Type B pancreatic cell (in vitro differentiated cells): ENCODE results near the gene EXOC3L1. TPM values are rescaled to one million over a fixed set of nuclear protein-coding genes. Genes with fewer than 3 reads are reported as not detected.

Experiments
- DNase-seq: peaks from one replicate; pipeline ENCODE4 v3.0.0; 2021; ENCODE audit warnings: mixed read lengths; ENCODE audit not compliant: unreplicated experiment; ENCODE audit errors: extremely low spot score
- H3K27ac Mint-ChIP-seq: 2 replicates; pipeline ENCODE4 v1.8.0; 2021; ENCODE audit warnings: mild to moderate bottlenecking, mixed read lengths
- H3K27me3 Mint-ChIP-seq: 2 replicates; pipeline ENCODE4 v1.8.0; 2021; ENCODE audit warnings: mixed read lengths
- H3K36me3 Mint-ChIP-seq: 2 replicates; pipeline ENCODE4 v1.8.0; 2021; ENCODE audit warnings: mixed read lengths
- H3K4me1 Mint-ChIP-seq: one replicate; pipeline ENCODE4 v1.8.0; 2021; ENCODE audit warnings: mixed read lengths; ENCODE audit not compliant: unreplicated experiment
- H3K4me3 Mint-ChIP-seq: 2 replicates; pipeline ENCODE4 v1.8.0; 2021; ENCODE audit warnings: mild to moderate bottlenecking, mixed read lengths
- H3K9me3 Mint-ChIP-seq: 2 replicates; pipeline ENCODE4 v1.8.0; 2021; ENCODE audit warnings: mixed read lengths
- total RNA-seq: library from RNA; stranded (reverse); gene quantifications from 2 replicates; pipeline ENCODE4 v1.2.1, GENCODE V29; 2021; ENCODE audit warnings: low replicate concordance
- TF ChIP-seq, protein P1 (sequence below): fragments of 200-600 bp; sonication (generic); conservative IDR thresholded peaks from 2 replicates; pipeline ENCODE4 v1.5.0; 2021; ENCODE audit warnings: antibody characterized with exemption, mild to moderate bottlenecking

Gene EXOC3L1
- total RNA-seq, 1 donor from 2014 or later: 0.41 TPM

- DNase-seq: no peak
- TF ChIP-seq, protein P1, sequence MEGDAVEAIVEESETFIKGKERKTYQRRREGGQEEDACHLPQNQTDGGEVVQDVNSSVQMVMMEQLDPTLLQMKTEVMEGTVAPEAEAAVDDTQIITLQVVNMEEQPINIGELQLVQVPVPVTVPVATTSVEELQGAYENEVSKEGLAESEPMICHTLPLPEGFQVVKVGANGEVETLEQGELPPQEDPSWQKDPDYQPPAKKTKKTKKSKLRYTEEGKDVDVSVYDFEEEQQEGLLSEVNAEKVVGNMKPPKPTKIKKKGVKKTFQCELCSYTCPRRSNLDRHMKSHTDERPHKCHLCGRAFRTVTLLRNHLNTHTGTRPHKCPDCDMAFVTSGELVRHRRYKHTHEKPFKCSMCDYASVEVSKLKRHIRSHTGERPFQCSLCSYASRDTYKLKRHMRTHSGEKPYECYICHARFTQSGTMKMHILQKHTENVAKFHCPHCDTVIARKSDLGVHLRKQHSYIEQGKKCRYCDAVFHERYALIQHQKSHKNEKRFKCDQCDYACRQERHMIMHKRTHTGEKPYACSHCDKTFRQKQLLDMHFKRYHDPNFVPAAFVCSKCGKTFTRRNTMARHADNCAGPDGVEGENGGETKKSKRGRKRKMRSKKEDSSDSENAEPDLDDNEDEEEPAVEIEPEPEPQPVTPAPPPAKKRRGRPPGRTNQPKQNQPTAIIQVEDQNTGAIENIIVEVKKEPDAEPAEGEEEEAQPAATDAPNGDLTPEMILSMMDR: no peak
- no peak overlapping the region for H3K27ac Mint-ChIP-seq
- H3K4me3 Mint-ChIP-seq: no peak overlapping the region
- H3K4me1 Mint-ChIP-seq: no peaks in the 10 kb centered on the region
- no peaks in the 10 kb centered on the region for H3K27me3 Mint-ChIP-seq
- H3K36me3 Mint-ChIP-seq: no peaks in the 10 kb centered on the region
- H3K9me3 Mint-ChIP-seq: no peaks in the 10 kb centered on the region
Observed at GRCh38 chr16:67207249-67208091, 17.5 kb upstream of the EXOC3L1 start.

GRCh38 chr16:67206838-67207248 lies 16.9 kb upstream of the EXOC3L1 start:
- Mint-ChIP-seq H3K9me3 (no peaks in the 10 kb centered on the region), H3K27me3 (no peaks in the 10 kb centered on the region), H3K4me1 (no peaks in the 10 kb centered on the region), H3K27ac (no peak overlapping the region), H3K36me3 (no peaks in the 10 kb centered on the region), H3K4me3 (no peak overlapping the region)
- TF ChIP-seq, protein P1: no peak
- DNase-seq: no peak

DNA sequence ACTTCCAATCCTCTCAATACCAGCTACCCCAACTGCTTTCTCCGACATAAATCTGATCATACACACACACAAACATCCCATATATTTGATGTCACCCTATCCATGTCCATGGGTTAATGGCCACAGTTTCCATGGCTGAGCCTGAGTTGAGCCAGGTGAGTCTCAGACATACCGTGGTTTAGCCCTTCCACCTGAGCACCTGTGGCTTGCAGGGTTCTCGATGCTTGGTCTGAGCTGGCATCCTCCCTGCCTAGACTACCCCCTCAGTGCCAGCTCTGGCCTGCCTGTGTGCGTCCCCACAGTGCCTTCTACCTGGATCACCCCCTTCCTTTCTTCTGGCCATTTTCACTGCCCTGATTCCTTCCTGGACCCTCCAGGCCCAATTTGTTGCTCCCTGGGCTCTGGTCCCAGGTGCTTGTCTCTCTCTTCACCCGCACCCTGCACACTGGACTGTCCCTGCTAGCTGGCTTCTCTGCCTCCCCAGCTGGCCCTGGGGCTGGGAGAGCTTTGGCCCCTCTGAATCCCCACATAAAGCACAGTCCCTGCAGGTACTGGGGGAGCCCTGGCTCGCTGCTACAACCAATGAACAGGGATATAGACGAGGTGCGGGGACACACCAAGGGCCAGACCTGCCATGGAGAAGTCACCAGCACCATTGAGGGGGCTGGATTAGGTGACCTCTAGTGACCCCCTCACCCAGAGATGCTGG lies 16.3 kb upstream of the EXOC3L1 start:
- Mint-ChIP-seq H3K27me3 (no peaks in the 10 kb centered on the region), H3K9me3 (no peaks in the 10 kb centered on the region), H3K36me3 (no peaks in the 10 kb centered on the region), H3K4me3 (no peak overlapping the region), H3K4me1 (no peaks in the 10 kb centered on the region), H3K27ac (no peak overlapping the region)
- TF ChIP-seq, protein P1: no peak
- no peak for DNase-seq

- H3K9me3 Mint-ChIP-seq: no peaks in the 10 kb centered on the region
- no peak overlapping the region for H3K27ac Mint-ChIP-seq
- TF ChIP-seq, protein P1: no peak
- H3K4me1 Mint-ChIP-seq: no peaks in the 10 kb centered on the region
- H3K27me3 Mint-ChIP-seq: no peaks in the 10 kb centered on the region
- no peaks in the 10 kb centered on the region for H3K36me3 Mint-ChIP-seq
- no peak overlapping the region for H3K4me3 Mint-ChIP-seq
- DNase-seq: no peak
Observed at GRCh38 chr16:67204076-67204475, 14.1 kb upstream of the EXOC3L1 start.

DNA sequence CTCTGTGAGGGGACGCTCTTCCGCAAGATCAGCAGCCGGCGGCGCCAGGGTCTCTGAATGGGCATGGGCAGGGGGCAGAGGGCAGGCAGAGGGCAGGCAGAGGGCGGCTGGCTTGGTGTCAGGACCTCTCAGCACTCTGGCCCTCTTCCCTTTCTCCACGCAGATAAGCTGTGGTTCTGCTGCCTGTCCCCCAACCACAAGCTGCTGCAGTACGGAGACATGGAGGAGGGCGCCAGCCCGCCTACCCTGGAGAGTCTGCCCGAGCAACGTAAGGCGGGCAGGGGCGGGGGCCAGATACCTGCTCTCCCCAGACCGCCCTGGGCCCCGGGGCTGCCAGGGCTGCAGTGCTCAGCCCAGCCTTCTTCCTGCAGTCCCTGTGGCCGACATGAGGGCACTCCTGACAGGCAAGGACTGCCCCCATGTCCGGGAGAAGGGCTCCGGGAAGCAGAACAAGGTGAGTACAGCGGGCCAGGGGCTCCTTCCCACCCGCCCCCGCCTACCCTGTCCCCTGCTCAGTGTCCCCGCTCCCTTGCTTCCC lies 13.1 kb upstream of the EXOC3L1 start:
- H3K4me1 Mint-ChIP-seq: no peaks in the 10 kb centered on the region
- H3K27me3 Mint-ChIP-seq: no peaks in the 10 kb centered on the region
- no peaks in the 10 kb centered on the region for H3K36me3 Mint-ChIP-seq
- H3K9me3 Mint-ChIP-seq: no peaks in the 10 kb centered on the region
- no peak overlapping the region for H3K27ac Mint-ChIP-seq
- DNase-seq: no peak
- no peak overlapping the region for H3K4me3 Mint-ChIP-seq
- TF ChIP-seq, protein P1: no peak
